Skeletal muscle tissue (tissue), 4 donors: Measurements from ENCODE around the gene ZNF350. TPM values are rescaled to one million over a fixed set of nuclear protein-coding genes. Genes with fewer than 3 reads are reported as not detected.
"Not testable (repeated sequence)": the region's sequence is repeated elsewhere in the genome, so short reads cannot be mapped to it uniquely, and the experiment has no call there.

Experiments used
- H3K27ac ChIP-seq: one replicate; pipeline ENCODE4 v1.7.0; 2013; ENCODE audit warnings: mild to moderate bottlenecking, low read depth, low read length, inconsistent platforms
- H3K27me3 ChIP-seq, 3 donors: one replicate each; pipeline ENCODE4 v1.7.0; 2013; ENCODE audit warnings: low read length in 3 of 3; ENCODE audit not compliant: control insufficient read depth in 3 of 3, insufficient read depth in 3 of 3
- H3K36me3 ChIP-seq, 3 donors: one replicate each; pipeline ENCODE4 v1.7.0; 2013; ENCODE audit warnings: low read length in 3 of 3; ENCODE audit not compliant: control insufficient read depth in 3 of 3, insufficient read depth in 3 of 3
- H3K4me1 ChIP-seq, 3 donors: one replicate each; pipeline ENCODE4 v1.7.0; 2013; ENCODE audit warnings: low read length in 3 of 3, mild to moderate bottlenecking in 3 of 3; ENCODE audit not compliant: control insufficient read depth in 3 of 3, insufficient read depth in 3 of 3
- H3K4me3 ChIP-seq, 3 donors: one replicate each; pipeline ENCODE4 v1.7.0; 2013; ENCODE audit warnings: low read length in 3 of 3
- H3K9ac ChIP-seq, 3 donors: one replicate each; pipeline ENCODE4 v1.7.0; 2013; ENCODE audit warnings: low read length in 3 of 3, mild to moderate bottlenecking in 3 of 3, moderate library complexity in 2 of 3, low read depth in 1 of 3
- H3K9me3 ChIP-seq, 3 donors: one replicate each; pipeline ENCODE4 v1.7.0; 2013; ENCODE audit warnings: low read length in 3 of 3; ENCODE audit not compliant: control insufficient read depth in 3 of 3
- total RNA-seq: library from RNA; depleted of rRNA; stranded (reverse); fragments of >200 nt; gene quantifications from one replicate; pipeline ENCODE4 v1.2.3, GENCODE V29; 2014
- donor health status: Osteomylitis.

The ZNF350 gene
- total RNA-seq: 10.4 TPM

- Histone ChIP-seq H3K9ac (peak within 1 kb of the TSS; percentile 91 to 97 (median 94)), H3K27ac (peak within 1 kb of the TSS; percentile 73), H3K4me3 (peak within 1 kb of the TSS; percentile 97 to 100 (median 99)), H3K4me1 (peaks cover 0 to 12% (median 3%) of the 10 kb centered on the region in 3 donors), H3K27me3 (no peaks in the 10 kb centered on the region), H3K36me3 (peaks cover 3 to 7% (median 7%) of the 10 kb centered on the region in 3 donors), H3K9me3 (peaks cover 6 to 21% (median 12%) of the 10 kb centered on the region in 3 donors)
Measured at GRCh38 chr19:51986309-51987291, at the start of gene ZNF350. Gene ZNF350, minus strand, starts transcription at chr19:51986840. Its CDS starts 12,480 bp downstream, at chr19:51974360.

GRCh38 chr19:52034051-52034728 is 47.5 kb upstream of the ZNF350 start:
- H3K4me1 ChIP-seq: no peaks in the 10 kb centered on the region
- H3K27ac ChIP-seq: no peak overlapping the region
- H3K36me3 ChIP-seq: peaks cover 51 to 61% (median 60%) of the 10 kb centered on the region in 3 donors
- no peaks in the 10 kb centered on the region for H3K27me3 ChIP-seq
- peak overlapping the region in 1 of 3 donors; percentile 59 for H3K4me3 ChIP-seq
- no peak overlapping the region for H3K9ac ChIP-seq
- H3K9me3 ChIP-seq: peaks cover 24 to 54% (median 44%) of the 10 kb centered on the region in 3 donors

- Histone ChIP-seq H3K4me1 (peaks cover 0 to 18% (median 6%) of the 10 kb centered on the region in 3 donors), H3K9ac (peak overlapping the region; percentile 96 to 98 (median 97)), H3K27ac (peak overlapping the region; percentile 94), H3K4me3 (peak overlapping the region; percentile 95 to 99 (median 96)), H3K27me3 (no peaks in the 10 kb centered on the region), H3K9me3 (peaks cover 9 to 25% (median 18%) of the 10 kb centered on the region in 3 donors), H3K36me3 (peaks cover 22 to 36% (median 30%) of the 10 kb centered on the region in 3 donors)
Measured at GRCh38 chr19:52028780-52029123, 42.1 kb upstream of the ZNF350 start.

GRCh38 chr19:52028027-52028779 is 41.6 kb upstream of the ZNF350 start, which contains the start of gene ZNF614:
Gene ZNF614, minus strand, starts transcription at chr19:52028379. Its CDS starts 2,634 bp downstream, at chr19:52025745.
- Histone ChIP-seq H3K36me3 (peaks cover 25 to 36% (median 30%) of the 10 kb centered on the region in 3 donors), H3K4me1 (peaks cover 0 to 18% (median 6%) of the 10 kb centered on the region in 3 donors), H3K27ac (peak within 1 kb of the TSS; percentile 94), H3K9ac (peak within 1 kb of the TSS; percentile 96 to 98 (median 97)), H3K4me3 (peak within 1 kb of the TSS; percentile 95 to 99 (median 96)), H3K27me3 (no peaks in the 10 kb centered on the region), H3K9me3 (peaks cover 4 to 23% (median 13%) of the 10 kb centered on the region in 3 donors)

GRCh38 chr19:52026255-52026990 is 39.8 kb upstream of the ZNF350 start:
- not testable (repeated sequence) for H3K27me3 ChIP-seq, H3K27ac ChIP-seq, H3K4me3 ChIP-seq, H3K9ac ChIP-seq
- Histone ChIP-seq H3K4me1 (peaks cover 0 to 18% (median 6%) of the 10 kb centered on the region in 3 donors), H3K36me3 (peaks cover 28 to 39% (median 35%) of the 10 kb centered on the region in 3 donors), H3K9me3 (peaks cover 2 to 24% (median 7%) of the 10 kb centered on the region in 3 donors)

- H3K9ac ChIP-seq, H3K4me3 ChIP-seq, H3K27me3 ChIP-seq, H3K27ac ChIP-seq: not testable (repeated sequence)
- H3K4me1 ChIP-seq: peaks cover 0 to 18% (median 6%) of the 10 kb centered on the region in 3 donors
- peaks cover 0 to 37% (median 0%) of the 10 kb centered on the region in 3 donors for H3K9me3 ChIP-seq
- H3K36me3 ChIP-seq: peaks cover 42 to 58% (median 54%) of the 10 kb centered on the region in 3 donors
Measured at GRCh38 chr19:52024478-52024877, 37.8 kb upstream of the ZNF350 start.

GRCh38 chr19:52022193-52022592 is 35.6 kb upstream of the ZNF350 start:
- no peak overlapping the region for H3K4me3 ChIP-seq
- H3K27me3 ChIP-seq: no peaks in the 10 kb centered on the region
- H3K27ac ChIP-seq: no peak overlapping the region
- peaks cover 0 to 3% (median 2%) of the 10 kb centered on the region in 3 donors for H3K4me1 ChIP-seq
- peaks cover 0 to 49% (median 10%) of the 10 kb centered on the region in 3 donors for H3K9me3 ChIP-seq
- no peak overlapping the region for H3K9ac ChIP-seq
- H3K36me3 ChIP-seq: peaks cover 54 to 78% (median 75%) of the 10 kb centered on the region in 3 donors

- H3K36me3 ChIP-seq: peaks cover 71 to 90% (median 87%) of the 10 kb centered on the region in 3 donors
- no peaks in the 10 kb centered on the region for H3K27me3 ChIP-seq
- peak overlapping the region in 1 of 3 donors; percentile 38 for H3K4me3 ChIP-seq
- no peak overlapping the region for H3K9ac ChIP-seq
- H3K9me3 ChIP-seq: peaks cover 0 to 61% (median 18%) of the 10 kb centered on the region in 3 donors
- no peak overlapping the region for H3K27ac ChIP-seq
- H3K4me1 ChIP-seq: no peaks in the 10 kb centered on the region
Measured at GRCh38 chr19:52020506-52020905, 33.9 kb upstream of the ZNF350 start.
